HG02642 (cell line): ENCODE data around the gene UBE2G2.

ENCODE experiments used
- ATAC-seq: cut with Tn5 transposase; IDR thresholded peaks from one replicate; pipeline ENCODE4 v1.9.1; 2021; ENCODE audit warnings: mild to moderate bottlenecking; ENCODE audit not compliant: unreplicated experiment, poor library complexity

Gene UBE2G2

GRCh38 chr21:44753357-44753756, 48.3 kb downstream of the UBE2G2 start:
- no peak for ATAC-seq

GRCh38 chr21:44752671-44753235, 48.9 kb downstream of the UBE2G2 start:
- ATAC-seq: no peak

DNA sequence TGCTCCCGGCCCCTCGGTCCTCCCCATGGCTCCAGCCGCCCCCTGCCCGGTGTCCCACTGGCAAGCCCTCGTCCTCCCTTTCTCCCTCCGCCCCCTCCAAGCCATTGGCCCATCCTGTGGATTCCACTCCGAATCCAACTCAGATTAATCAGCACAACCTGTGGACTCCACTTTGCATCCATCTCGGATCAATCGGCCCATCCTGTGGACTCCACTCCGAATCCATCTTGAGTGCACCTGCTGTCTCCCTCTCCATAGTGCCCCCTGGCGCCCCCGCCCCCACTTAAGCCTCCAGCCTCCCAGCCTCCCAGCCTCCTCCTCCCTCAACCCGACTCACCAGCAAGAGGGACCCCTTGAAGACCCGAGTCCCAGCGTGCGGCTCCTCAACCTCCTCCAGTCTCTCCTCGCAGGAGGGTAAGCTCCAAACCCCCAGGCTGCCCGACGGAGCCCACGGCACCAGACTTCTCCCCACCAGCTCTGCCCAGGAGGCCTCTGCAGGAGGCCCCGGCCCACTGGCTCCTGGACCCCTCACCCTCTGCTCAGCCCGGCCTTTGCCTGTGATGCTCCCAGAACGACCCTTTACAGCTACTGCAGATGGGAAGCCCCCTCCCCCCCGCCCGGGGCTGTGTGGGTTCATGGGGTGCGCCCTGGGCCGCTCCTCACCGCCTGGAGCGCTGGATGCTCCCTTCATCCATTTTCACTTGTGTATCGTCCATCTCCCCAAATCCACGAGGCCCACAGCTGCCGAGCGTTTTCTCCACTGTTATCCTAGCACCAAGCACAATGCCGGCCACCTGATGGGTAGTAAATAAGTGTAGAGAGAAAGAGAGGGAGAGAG, 49.6 kb downstream of the UBE2G2 start:
- no peak for ATAC-seq

DNA sequence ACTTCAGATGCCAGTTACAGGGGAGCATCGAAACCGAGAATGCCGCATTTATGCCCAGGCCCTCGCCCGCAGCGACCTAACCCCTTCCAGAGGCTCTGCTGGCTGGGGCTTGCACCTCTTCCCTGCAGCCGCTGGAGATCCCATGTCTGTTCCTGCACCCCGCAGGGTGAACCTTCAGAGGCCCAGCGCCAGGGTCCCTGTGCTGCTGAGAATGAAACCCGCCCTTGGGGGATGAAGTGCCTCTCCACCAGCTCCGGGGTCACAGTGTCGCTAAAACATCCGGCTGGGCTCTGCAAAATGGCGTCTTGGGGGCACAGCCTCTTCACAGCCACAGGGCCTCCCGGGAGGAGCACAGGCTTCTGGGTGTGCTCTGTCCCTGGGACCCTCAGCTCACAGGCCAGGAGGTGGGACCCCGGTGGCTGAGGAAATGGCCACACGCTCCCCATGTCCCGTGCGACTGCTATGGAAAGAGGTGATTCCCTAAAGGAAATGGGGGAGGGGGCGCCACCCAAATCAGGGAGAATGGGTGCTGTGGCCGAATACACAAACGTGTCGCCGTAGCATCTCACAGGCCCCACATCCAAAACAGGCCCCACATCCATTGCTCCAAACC, 50.3 kb downstream of the UBE2G2 start:
- ATAC-seq: no peak

- no peak for ATAC-seq
Observed at GRCh38 chr21:44750675-44751025, 51.0 kb downstream of the UBE2G2 start.

- ATAC-seq: no peak
Observed at GRCh38 chr21:44749759-44750674, 51.6 kb downstream of the UBE2G2 start.

- ATAC-seq: no peak
Observed at GRCh38 chr21:44749116-44749758, 52.4 kb downstream of the UBE2G2 start.

- no peak for ATAC-seq
Observed at GRCh38 chr21:44748621-44749020, 53.0 kb downstream of the UBE2G2 start.

- ATAC-seq: no peak
Observed at GRCh38 chr21:44742418-44743153, 59.0 kb downstream of the UBE2G2 start.

GRCh38 chr21:44741921-44742320, 59.7 kb downstream of the UBE2G2 start:
- no peak for ATAC-seq

DNA sequence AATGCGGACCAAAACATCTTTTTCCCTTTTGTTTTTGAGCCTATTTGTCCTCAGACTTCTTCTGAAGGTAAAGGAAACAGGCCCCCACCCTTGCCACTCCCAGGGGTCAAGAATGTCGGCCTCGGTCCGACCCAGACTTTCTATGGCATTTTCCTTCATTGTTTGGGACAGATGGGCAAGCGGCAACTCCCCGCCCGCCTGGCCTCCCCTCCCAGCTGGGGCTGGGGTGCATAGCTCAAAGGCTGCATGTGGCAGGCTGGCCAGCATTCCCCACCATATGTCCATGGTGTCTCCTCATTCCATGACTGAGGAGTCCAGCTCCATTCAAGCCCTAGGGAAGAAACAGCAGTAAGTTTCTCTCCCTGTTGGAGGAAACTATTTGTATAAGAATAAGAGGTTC, 60.9 kb downstream of the UBE2G2 start:
- ATAC-seq: no peak

GRCh38 chr21:44739316-44739715, 62.3 kb downstream of the UBE2G2 start:
- no peak for ATAC-seq

- ATAC-seq: no peak
Observed at GRCh38 chr21:44738621-44739020, 63.0 kb downstream of the UBE2G2 start.

DNA sequence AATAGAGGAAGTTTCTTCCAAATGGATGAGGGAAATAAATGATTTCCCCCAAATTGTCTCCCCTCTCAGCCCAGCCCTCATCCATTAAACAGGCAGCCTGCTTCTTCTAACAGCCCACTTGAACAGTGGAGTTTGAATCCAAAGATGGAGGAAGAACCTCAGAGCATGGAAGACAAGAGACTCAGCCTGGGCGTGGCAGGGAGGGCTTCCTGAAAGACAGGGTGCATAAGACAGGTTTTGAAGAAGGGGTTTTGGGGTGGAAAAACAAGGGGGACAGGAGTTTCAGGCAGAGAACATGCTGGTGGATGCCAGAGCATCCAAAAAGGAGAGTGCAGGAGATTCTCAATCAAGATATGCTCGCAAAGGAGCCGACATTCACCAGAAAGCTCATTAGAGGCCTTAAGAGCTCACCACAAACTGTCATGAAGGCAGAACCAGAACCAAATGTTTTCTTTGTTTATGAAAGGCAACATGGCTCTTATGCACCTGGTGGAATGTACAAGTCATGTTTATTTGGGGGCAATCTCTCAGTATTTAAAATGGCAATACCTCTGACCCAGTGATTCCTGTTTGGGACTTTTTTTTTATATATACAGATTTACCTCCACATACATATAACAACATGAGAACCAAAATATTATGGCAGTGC, 63.8 kb downstream of the UBE2G2 start:
- ATAC-seq: no peak

DNA sequence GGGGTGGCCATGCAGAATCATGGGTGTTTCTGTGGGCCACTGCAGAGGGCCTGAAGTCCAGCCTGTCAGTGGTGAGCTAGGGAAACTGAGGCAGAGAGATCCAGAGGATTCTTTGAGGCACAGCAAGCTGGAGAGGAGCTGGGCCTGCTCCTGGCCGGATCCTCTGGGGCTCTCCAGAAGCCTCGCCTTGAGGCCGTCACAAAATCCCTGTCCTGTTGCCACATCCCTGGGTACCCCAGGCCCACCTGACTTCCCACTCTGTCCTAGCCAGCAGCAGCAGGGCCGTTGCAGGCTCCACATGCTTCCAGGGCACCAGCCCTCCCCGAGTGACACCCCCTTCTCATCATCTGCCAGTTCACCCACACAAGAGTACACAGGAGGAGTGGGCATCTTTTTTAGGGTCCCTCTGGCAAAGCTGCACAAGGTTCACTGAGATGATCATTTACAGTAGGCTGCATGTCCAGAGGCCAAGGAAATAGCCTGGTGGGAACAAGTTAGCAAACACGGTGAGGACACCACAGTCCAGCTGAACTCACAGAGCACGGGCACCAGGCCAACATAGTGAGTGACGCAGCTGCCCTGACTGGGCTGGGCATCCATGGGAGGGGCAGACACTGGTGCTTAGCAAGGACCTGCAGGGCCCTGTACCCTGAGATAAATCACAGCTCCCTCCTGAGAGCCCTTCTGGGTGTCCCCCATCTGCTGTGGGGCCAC, 65.2 kb downstream of the UBE2G2 start:
- ATAC-seq: no peak

- no peak for ATAC-seq
Observed at GRCh38 chr21:44735821-44736220, 65.8 kb downstream of the UBE2G2 start.

DNA sequence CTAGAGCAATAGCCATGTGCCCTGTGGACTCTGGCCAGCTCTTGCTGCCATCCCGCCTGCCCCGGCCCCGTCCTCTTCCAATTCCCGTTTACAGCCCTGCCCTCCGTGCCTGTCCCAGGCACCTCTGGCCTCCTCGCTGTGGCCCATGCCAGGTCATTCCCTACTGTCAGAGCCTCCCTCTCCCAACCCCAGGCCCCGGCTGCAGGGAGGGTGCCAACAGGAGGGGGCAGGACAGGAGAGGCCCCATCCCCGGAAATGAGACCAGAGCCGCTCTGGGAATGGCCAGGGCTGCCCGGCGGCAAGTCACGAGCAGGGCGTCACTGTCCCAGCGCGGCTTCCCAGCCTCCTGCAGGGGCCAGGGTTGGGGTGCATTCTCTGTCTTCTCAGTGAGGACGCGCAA, 66.8 kb downstream of the UBE2G2 start:
- ATAC-seq: no peak

GRCh38 chr21:44734026-44734745, 67.4 kb downstream of the UBE2G2 start:
- no peak for ATAC-seq
